K562 (cell line): Measurements from ENCODE around the gene RTP5. TPM values are rescaled to one million over a fixed set of nuclear protein-coding genes. Genes with fewer than 3 reads are reported as not detected.

Source experiments
- ATAC-seq: fragments of 200-7000 bp; cut with Tn5 transposase; 3 replicates; pipeline ENCODE4 v1.9.1; 2020; ENCODE audit warnings: moderate library complexity
- BruUV-seq: library from RNA; stranded (reverse); fragments of 400-500 nt; replicated peaks from 2 replicates; lab custom pipeline; 2021; lab: Mats Ljungman, UMichigan
- CTCF ChIA-PET: fragments of 300-600 bp; formaldehyde crosslinking; extraction: SDS; loops from one replicate; lab custom pipeline; 2021; ENCODE audit warnings: low intra/inter-chr PET ratio; lab: Yijun Ruan, JAX
- POLR2A ChIA-PET: fragments of 300-600, 350-650 bp; sonication (Branson Sonifier 250); formaldehyde crosslinking; extraction: SDS; loops from one replicate; lab custom pipeline; 2021; ENCODE audit warnings: antibody characterized with exemption, inconsistent platforms; lab: Yijun Ruan, JAX
- DNase-seq, 4 experiments: peaks; one replicate each; pipeline versions ENCODE4 v3.0.0 to v3.0.0-alpha.2; 2011 to 2018; ENCODE audit warnings: low spot score in 3 of 4, mixed read lengths in 3 of 4; ENCODE audit errors: extremely low read depth in 1 of 4
- FAIRE-seq: peaks from 2 replicates; lab custom pipeline; 2011; peaks lifted over from hg19 to GRCh38; lab: Jason Lieb, UNC
- H2AFZ ChIP-seq: 2 replicates; pipeline ENCODE4 v1.6.0; 2011; ENCODE audit warnings: low read depth, low read length, control low read depth, inconsistent platforms
- H3K27ac ChIP-seq: fragments of 200-600 bp; 3 replicates; pipeline ENCODE4 v1.8.0; 2011; ENCODE audit warnings: low read depth, mild to moderate bottlenecking, control low read depth, inconsistent platforms, low read length, moderate library complexity, mixed read lengths; ENCODE audit errors: extremely low read depth
- H3K27me3 ChIP-seq, 2 experiments: fragments of 300-600 bp in 1 of 2; 2 replicates in 1 of 2; 3 replicates in 1 of 2; pipeline versions ENCODE4 v1.6.0 to v1.8.0; 2011; ENCODE audit warnings: inconsistent platforms in 2 of 2, low read length in 2 of 2, mild to moderate bottlenecking in 1 of 2, mixed read lengths in 1 of 2, moderate library complexity in 1 of 2; ENCODE audit not compliant: control insufficient read depth in 2 of 2, insufficient read depth in 2 of 2
- H3K36me3 ChIP-seq: fragments of 300-600 bp; 3 replicates; pipeline ENCODE4 v1.8.0; 2011; ENCODE audit warnings: mild to moderate bottlenecking, low read length, inconsistent platforms; ENCODE audit not compliant: control insufficient read depth, insufficient read depth
- H3K4me1 ChIP-seq, 2 experiments: fragments of 200-600 bp in 1 of 2; replicated peaks in 1 of 2; 2 replicates in 1 of 2; 3 replicates in 1 of 2; pipeline versions ENCODE4 v1.5.1 to v1.8.0; 2011; ENCODE audit warnings: inconsistent platforms in 2 of 2, low read length in 2 of 2, mild to moderate bottlenecking in 1 of 2, mixed read lengths in 1 of 2, moderate library complexity in 1 of 2; ENCODE audit not compliant: control insufficient read depth in 2 of 2, insufficient read depth in 2 of 2
- H3K4me2 ChIP-seq: 2 replicates; pipeline ENCODE4 v1.6.1; 2011; ENCODE audit warnings: low read length, control low read depth, inconsistent platforms, mixed read lengths; ENCODE audit not compliant: insufficient read depth
- H3K4me3 ChIP-seq: fragments of 200-600 bp; sonication (generic), shearing (Covaris generic); 2 replicates; pipeline ENCODE4 v1.5.1; 2016; ENCODE audit warnings: control low read depth, inconsistent platforms
- H3K79me2 ChIP-seq: fragments of 200-600 bp; 3 replicates; pipeline ENCODE4 v1.8.0; 2011; ENCODE audit warnings: low read length, inconsistent platforms; ENCODE audit not compliant: control insufficient read depth, insufficient read depth
- H3K9ac ChIP-seq, 2 experiments: 2 replicates each; pipeline versions ENCODE4 v1.6.0 to v1.6.1; 2011; ENCODE audit warnings: low read depth in 2 of 2, low read length in 2 of 2, control low read depth in 1 of 2, inconsistent platforms in 1 of 2, mild to moderate bottlenecking in 1 of 2, mixed read lengths in 1 of 2; ENCODE audit not compliant: insufficient read depth in 1 of 2
- H3K9me1 ChIP-seq: one replicate; pipeline ENCODE4 v1.6.0; 2011; ENCODE audit warnings: inconsistent platforms, mild to moderate bottlenecking, low read length, moderate library complexity; ENCODE audit not compliant: control insufficient read depth, insufficient read depth
- H3K9me3 ChIP-seq: replicated peaks from 2 replicates; pipeline ENCODE4 v1.5.1; 2011; ENCODE audit warnings: low read depth, low read length, inconsistent platforms; ENCODE audit not compliant: control insufficient read depth, insufficient read depth
- H4K20me1 ChIP-seq: replicated peaks from 2 replicates; pipeline ENCODE4 v1.6.1; 2011; ENCODE audit warnings: low read length, inconsistent platforms, mixed read lengths; ENCODE audit not compliant: control insufficient read depth, insufficient read depth
- CBFA2T3 ChIP-seq: fragments of 450-650 bp; IDR thresholded peaks from 2 replicates; pipeline ENCODE4 v1.6.1; 2017
- MXI1 ChIP-seq: IDR thresholded peaks from 2 replicates; pipeline ENCODE4 v1.6.1; 2011; ENCODE audit warnings: low read depth, mild to moderate bottlenecking, improper control_type of control experiment, low read length
- YY1 ChIP-seq, 3 experiments: IDR thresholded peaks; 2 replicates each; pipeline ENCODE4 v1.6.1; 2011; ENCODE audit warnings: low read length in 2 of 3, mild to moderate bottlenecking in 2 of 3, moderate library complexity in 2 of 3, borderline replicate concordance in 1 of 3, control low read depth in 1 of 3, low read depth in 1 of 3; ENCODE audit not compliant: insufficient read depth in 3 of 3, insufficient replicate concordance in 2 of 3, control insufficient read depth in 1 of 3, insufficient read length in 1 of 3; ENCODE audit errors: extremely low read depth in 1 of 3
- ZNF121 ChIP-seq: sonication (generic); formaldehyde crosslinking; conservative IDR thresholded peaks from 2 replicates; pipeline ENCODE4 v1.8.0; 2022; ENCODE audit warnings: missing genetic modification reagents
- WGBS: fragments of 100-300 bp; shearing (Covaris generic); methylation state at CpG from one replicate; pipeline ENCODE4 v1.1.6; 2016; ENCODE audit warnings: low coverage, mixed read lengths; ENCODE audit not compliant: insufficient coverage; ENCODE audit errors: missing lambda C conversion rate; 5-methylcytosine and 5-hydroxymethylcytosine counted together
- in situ Hi-C: fragments of 300-500 bp; cut with MboI; formaldehyde crosslinking; loops from 4 replicates; pipeline ENCODE4 v1.15.0; 2018; ENCODE audit warnings: inconsistent platforms, mixed read lengths
- intact Hi-C: fragments of 100-400 bp; cut with micrococcal nuclease; formaldehyde crosslinking; loops from 2 replicates; pipeline ENCODE4 v1.14.2; 2022
- polyA plus RNA-seq, 8 experiments: library from polyadenylated mRNA; depleted of rRNA in 4 of 8; stranded (reverse) in 5 of 8; unstranded in 3 of 8; fragments of >200 nt; fragmentation: Nextera tagmentation in 2 of 8; fragmentation: Illumina TruSeq in 1 of 8; extraction: Ambion mirVana in 2 of 8; extraction: Trizol in 1 of 8; gene quantifications; 2 replicates each; pipeline versions ENCODE4 v1.2.1 to v1.2.3, GENCODE V29; 2011 to 2014; ENCODE audit warnings: inconsistent platforms in 1 of 8, missing spikeins in 1 of 8
- total RNA-seq, 7 experiments: library from RNA; depleted of rRNA in 6 of 7; stranded (reverse); fragments of >200 nt in 6 of 7; fragmentation: Illumina TruSeq in 2 of 7; extraction: Trizol in 2 of 7; gene quantifications; 2 replicates each; pipeline versions ENCODE4 v1.2.1 to v1.2.3, GENCODE V29; 2011 to 2021; ENCODE audit warnings: low replicate concordance in 1 of 7
- TF ChIP-seq, protein P1 (sequence below): fragments of 450-650 bp; IDR thresholded peaks from 2 replicates; pipeline ENCODE4 v1.6.1; 2016; ENCODE audit warnings: mild to moderate bottlenecking
- TF ChIP-seq, protein P2 (sequence below): fragments of 250-450 bp; sonication (Bioruptor Pico); IDR thresholded peaks from 2 replicates; pipeline ENCODE4 v1.5.0; 2020; ENCODE audit warnings: mild to moderate bottlenecking, borderline replicate concordance

The RTP5 gene
- total and polyA plus RNA-seq, 9 of the 15 experiments (the other 6 are each of a cell fraction or from before 2014, with no cell fraction given), result not detected

DNA sequence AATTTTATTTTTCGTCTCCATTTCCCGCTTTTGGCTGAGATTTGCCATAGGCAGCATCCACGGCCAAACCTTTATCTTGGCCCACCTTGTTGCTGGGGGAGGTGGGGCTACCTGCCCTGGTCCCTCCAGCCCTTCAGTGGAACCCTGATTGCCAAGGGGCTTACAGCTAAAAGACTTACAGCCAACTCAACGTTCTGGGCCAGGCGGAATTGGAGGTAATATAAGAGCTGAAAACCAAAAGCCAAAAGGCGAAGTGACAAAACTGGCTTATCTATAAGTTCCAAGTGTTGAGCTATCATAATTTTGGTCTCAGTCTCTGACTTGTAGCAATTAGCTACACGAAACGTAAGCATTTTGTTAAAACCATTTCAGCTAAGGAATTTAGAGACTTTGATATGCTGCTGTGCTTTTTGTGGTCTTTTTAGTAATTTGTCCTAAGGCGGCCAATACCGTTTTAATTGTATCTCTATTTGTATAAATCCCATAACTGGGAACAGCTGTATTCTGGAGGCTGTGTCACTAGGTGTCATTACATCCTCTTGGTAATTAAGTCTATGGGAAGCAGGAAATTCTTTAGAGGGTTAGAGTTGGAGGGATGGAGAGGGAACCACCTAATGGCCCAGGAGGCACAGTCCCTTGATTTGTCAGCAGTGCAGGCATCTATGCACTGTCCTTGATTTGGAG, 34.9 kb upstream of the RTP5 start:
- DNase-seq, result no peak
- no peaks in the 10 kb centered on the region for H4K20me1 ChIP-seq
- no TSS peak for BruUV-seq
- no peaks in the 10 kb centered on the region for H3K36me3 ChIP-seq
- TF ChIP-seq, protein P1, sequence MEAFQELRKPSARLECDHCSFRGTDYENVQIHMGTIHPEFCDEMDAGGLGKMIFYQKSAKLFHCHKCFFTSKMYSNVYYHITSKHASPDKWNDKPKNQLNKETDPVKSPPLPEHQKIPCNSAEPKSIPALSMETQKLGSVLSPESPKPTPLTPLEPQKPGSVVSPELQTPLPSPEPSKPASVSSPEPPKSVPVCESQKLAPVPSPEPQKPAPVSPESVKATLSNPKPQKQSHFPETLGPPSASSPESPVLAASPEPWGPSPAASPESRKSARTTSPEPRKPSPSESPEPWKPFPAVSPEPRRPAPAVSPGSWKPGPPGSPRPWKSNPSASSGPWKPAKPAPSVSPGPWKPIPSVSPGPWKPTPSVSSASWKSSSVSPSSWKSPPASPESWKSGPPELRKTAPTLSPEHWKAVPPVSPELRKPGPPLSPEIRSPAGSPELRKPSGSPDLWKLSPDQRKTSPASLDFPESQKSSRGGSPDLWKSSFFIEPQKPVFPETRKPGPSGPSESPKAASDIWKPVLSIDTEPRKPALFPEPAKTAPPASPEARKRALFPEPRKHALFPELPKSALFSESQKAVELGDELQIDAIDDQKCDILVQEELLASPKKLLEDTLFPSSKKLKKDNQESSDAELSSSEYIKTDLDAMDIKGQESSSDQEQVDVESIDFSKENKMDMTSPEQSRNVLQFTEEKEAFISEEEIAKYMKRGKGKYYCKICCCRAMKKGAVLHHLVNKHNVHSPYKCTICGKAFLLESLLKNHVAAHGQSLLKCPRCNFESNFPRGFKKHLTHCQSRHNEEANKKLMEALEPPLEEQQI, result no peak
- TF ChIP-seq ZNF121 (CRISPR knock-in tag), result no peak
- TF ChIP-seq CBFA2T3, result peak; percentile 17; the same call in 1 of the 2 replicates
- no peak for TF ChIP-seq MXI1
- TF ChIP-seq, protein P2, sequence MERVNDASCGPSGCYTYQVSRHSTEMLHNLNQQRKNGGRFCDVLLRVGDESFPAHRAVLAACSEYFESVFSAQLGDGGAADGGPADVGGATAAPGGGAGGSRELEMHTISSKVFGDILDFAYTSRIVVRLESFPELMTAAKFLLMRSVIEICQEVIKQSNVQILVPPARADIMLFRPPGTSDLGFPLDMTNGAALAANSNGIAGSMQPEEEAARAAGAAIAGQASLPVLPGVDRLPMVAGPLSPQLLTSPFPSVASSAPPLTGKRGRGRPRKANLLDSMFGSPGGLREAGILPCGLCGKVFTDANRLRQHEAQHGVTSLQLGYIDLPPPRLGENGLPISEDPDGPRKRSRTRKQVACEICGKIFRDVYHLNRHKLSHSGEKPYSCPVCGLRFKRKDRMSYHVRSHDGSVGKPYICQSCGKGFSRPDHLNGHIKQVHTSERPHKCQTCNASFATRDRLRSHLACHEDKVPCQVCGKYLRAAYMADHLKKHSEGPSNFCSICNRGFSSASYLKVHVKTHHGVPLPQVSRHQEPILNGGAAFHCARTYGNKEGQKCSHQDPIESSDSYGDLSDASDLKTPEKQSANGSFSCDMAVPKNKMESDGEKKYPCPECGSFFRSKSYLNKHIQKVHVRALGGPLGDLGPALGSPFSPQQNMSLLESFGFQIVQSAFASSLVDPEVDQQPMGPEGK (CRISPR knock-in tag), result no peak
- no peak for TF ChIP-seq YY1 (IDR thresholded peaks at IDR 0.05; ENCODE audit: borderline replicate concordance in 1 of 3, control insufficient read depth in 1 of 3, extremely low read depth in 1 of 3, insufficient read depth in 3 of 3, insufficient read length in 1 of 3, insufficient replicate concordance in 2 of 3, low read depth in 1 of 3, low read length in 2 of 3)
- no peak overlapping the region; the same call in 2 of the 3 replicates for H3K27ac ChIP-seq
- ATAC-seq, result no peak
- H3K4me2 ChIP-seq, result peak overlapping the region; percentile 59; the same call in 1 of the 2 replicates
- H3K9me1 ChIP-seq, result no peaks in the 10 kb centered on the region
- no peak overlapping the region for H3K4me3 ChIP-seq
- WGBS, result 35% methylated on average over 10 of the region's 10 CpGs
- POLR2A ChIA-PET, result interaction anchor here (0.7 kb wide), 1 partner anchor 128 kb away, joined by 3 read pairs; no protein-coding TSS in a partner anchor
- FAIRE-seq, result no peak
- no peaks in the 10 kb centered on the region for H3K27me3 ChIP-seq
- intact Hi-C loops (no loop called here), in situ Hi-C loops (no loop called here)
- no peaks in the 10 kb centered on the region for H3K9me3 ChIP-seq
- CTCF ChIA-PET, result no interaction called here
- no peaks in the 10 kb centered on the region for H3K79me2 ChIP-seq
- H3K9ac ChIP-seq, result peak overlapping the region; percentile 2 to 6; a peak in 1 of 4 replicates
- H2AFZ ChIP-seq, result peak overlapping the region; percentile 54; the same call in 1 of the 2 replicates
- H3K4me1 ChIP-seq, result peaks cover 6 to 9% of the 10 kb centered on the region in 2 experiments; a peak in 3 of 5 replicates
